ENCODE results near the gene PHACTR1.

PHACTR1 gene

DNA sequence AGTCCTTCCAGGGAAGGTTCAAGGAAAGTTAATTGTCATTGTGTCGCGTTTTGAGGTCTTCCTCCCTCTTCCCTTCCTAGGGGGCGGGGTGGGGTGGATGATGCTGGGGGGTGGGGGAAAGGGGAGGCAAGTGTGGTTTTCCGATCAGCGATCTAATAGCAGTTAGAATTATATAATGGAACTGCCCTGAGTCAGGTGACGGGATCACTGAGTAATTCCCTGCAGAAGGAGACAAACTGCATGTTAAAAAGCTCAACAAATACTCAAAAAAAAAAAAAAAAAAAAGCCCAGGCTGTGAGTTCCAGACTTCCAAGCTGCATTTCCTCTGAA, 240.4 kb downstream of the PHACTR1 start:
- Histone ChIP-seq H3K36me3 (ENCODE audit: control insufficient read depth, insufficient read depth, low read length, severe bottlenecking) (no peaks in the 10 kb centered on the region), H3K9me3 (ENCODE audit: control insufficient read depth, low read length) (no peaks in the 10 kb centered on the region), H3K4me3 (ENCODE audit: low read length) (peak overlapping the region; percentile 94), H3K4me1 (ENCODE audit: control insufficient read depth, insufficient read depth, low read length) (no peaks in the 10 kb centered on the region), H3K27me3 (replicated peaks; ENCODE audit: control insufficient read depth, insufficient read depth, low read length) (peaks cover 2% of the 10 kb centered on the region), H3K9ac (ENCODE audit: low read length) (peak overlapping the region; percentile 80)
- DNase-seq (ENCODE audit: low read depth): no peak

- DNase-seq (ENCODE audit: low read depth): peak; percentile 67
- peak overlapping the region; percentile 94 for H3K4me3 ChIP-seq (ENCODE audit: low read length)
- H3K27me3 ChIP-seq (replicated peaks; ENCODE audit: control insufficient read depth, insufficient read depth, low read length): no peaks in the 10 kb centered on the region
- no peaks in the 10 kb centered on the region for H3K4me1 ChIP-seq (ENCODE audit: control insufficient read depth, insufficient read depth, low read length)
- no peaks in the 10 kb centered on the region for H3K9me3 ChIP-seq (ENCODE audit: control insufficient read depth, low read length)
- H3K36me3 ChIP-seq (ENCODE audit: control insufficient read depth, insufficient read depth, low read length, severe bottlenecking): no peaks in the 10 kb centered on the region
- H3K9ac ChIP-seq (ENCODE audit: low read length): peak overlapping the region; percentile 80
These were observed 240.9 kb downstream of the PHACTR1 start for GRCh38 chr6:12957321-12958051.

GRCh38 chr6:12958052-12958706, 241.6 kb downstream of the PHACTR1 start:
- no peaks in the 10 kb centered on the region for H3K4me1 ChIP-seq (ENCODE audit: control insufficient read depth, insufficient read depth, low read length)
- H3K27me3 ChIP-seq (replicated peaks; ENCODE audit: control insufficient read depth, insufficient read depth, low read length): no peaks in the 10 kb centered on the region
- peak overlapping the region; percentile 80 for H3K9ac ChIP-seq (ENCODE audit: low read length)
- H3K36me3 ChIP-seq (ENCODE audit: control insufficient read depth, insufficient read depth, low read length, severe bottlenecking): no peaks in the 10 kb centered on the region
- H3K9me3 ChIP-seq (ENCODE audit: control insufficient read depth, low read length): no peaks in the 10 kb centered on the region
- no peak for DNase-seq (ENCODE audit: low read depth)
- H3K4me3 ChIP-seq (ENCODE audit: low read length): peak overlapping the region; percentile 94

GRCh38 chr6:12961761-12962160, 245.2 kb downstream of the PHACTR1 start:
- Histone ChIP-seq H3K27me3 (replicated peaks; ENCODE audit: control insufficient read depth, insufficient read depth, low read length) (no peaks in the 10 kb centered on the region), H3K4me3 (ENCODE audit: low read length) (no peak overlapping the region), H3K9ac (ENCODE audit: low read length) (no peak overlapping the region), H3K4me1 (ENCODE audit: control insufficient read depth, insufficient read depth, low read length) (no peaks in the 10 kb centered on the region), H3K36me3 (ENCODE audit: control insufficient read depth, insufficient read depth, low read length, severe bottlenecking) (no peaks in the 10 kb centered on the region), H3K9me3 (ENCODE audit: control insufficient read depth, low read length) (no peaks in the 10 kb centered on the region)
- DNase-seq (ENCODE audit: low read depth): no peak

DNA sequence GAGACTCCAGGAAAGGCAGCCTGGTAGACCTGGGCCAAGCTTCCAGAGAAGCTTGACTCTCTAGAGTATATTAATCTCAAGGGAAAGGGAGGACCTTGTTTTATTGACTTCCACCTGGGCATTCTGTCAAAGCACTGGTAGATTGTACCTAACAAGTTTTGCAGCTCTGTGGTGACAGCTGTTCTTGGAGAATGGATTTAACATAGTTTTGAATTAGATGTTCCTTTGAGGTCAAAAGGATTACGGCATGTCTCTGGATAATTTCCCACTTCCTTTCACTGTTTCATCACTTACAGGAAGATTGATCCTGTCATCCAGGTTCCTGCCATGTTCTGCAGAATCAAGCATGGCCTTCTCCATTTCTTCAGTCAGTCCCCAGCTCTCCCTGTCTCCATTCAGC, 246.0 kb downstream of the PHACTR1 start:
- Histone ChIP-seq H3K4me1 (ENCODE audit: control insufficient read depth, insufficient read depth, low read length) (no peaks in the 10 kb centered on the region), H3K4me3 (ENCODE audit: low read length) (no peak overlapping the region), H3K27me3 (replicated peaks; ENCODE audit: control insufficient read depth, insufficient read depth, low read length) (no peaks in the 10 kb centered on the region), H3K9me3 (ENCODE audit: control insufficient read depth, low read length) (no peaks in the 10 kb centered on the region), H3K9ac (ENCODE audit: low read length) (no peak overlapping the region), H3K36me3 (ENCODE audit: control insufficient read depth, insufficient read depth, low read length, severe bottlenecking) (no peaks in the 10 kb centered on the region)
- no peak for DNase-seq (ENCODE audit: low read depth)

DNA sequence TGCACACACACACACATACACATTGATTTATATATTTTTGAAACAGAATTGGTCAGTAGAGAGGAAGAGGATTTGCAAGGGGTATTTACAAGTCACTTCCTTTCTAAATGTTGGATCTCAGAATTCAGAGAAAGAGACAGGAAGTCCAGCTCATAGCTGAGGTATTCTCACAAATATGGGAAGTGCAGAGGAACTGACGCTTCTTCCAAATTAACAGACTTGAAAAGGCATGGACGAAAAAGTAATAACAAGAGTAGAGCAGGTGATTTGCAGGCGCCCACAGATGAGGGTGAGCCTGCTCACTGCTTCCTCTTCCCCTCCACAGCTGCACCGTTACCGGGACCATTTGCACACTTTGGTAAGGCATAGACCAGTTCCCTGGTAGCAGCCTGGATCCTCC, 246.4 kb downstream of the PHACTR1 start:
- Histone ChIP-seq H3K27me3 (replicated peaks; ENCODE audit: control insufficient read depth, insufficient read depth, low read length) (no peaks in the 10 kb centered on the region), H3K36me3 (ENCODE audit: control insufficient read depth, insufficient read depth, low read length, severe bottlenecking) (no peaks in the 10 kb centered on the region), H3K9me3 (ENCODE audit: control insufficient read depth, low read length) (no peaks in the 10 kb centered on the region), H3K4me1 (ENCODE audit: control insufficient read depth, insufficient read depth, low read length) (peaks cover 3% of the 10 kb centered on the region), H3K4me3 (ENCODE audit: low read length) (no peak overlapping the region), H3K9ac (ENCODE audit: low read length) (no peak overlapping the region)
- DNase-seq (ENCODE audit: low read depth): no peak

GRCh38 chr6:12963567-12963966, 247.0 kb downstream of the PHACTR1 start:
- H3K36me3 ChIP-seq (ENCODE audit: control insufficient read depth, insufficient read depth, low read length, severe bottlenecking): no peaks in the 10 kb centered on the region
- no peaks in the 10 kb centered on the region for H3K27me3 ChIP-seq (replicated peaks; ENCODE audit: control insufficient read depth, insufficient read depth, low read length)
- DNase-seq (ENCODE audit: low read depth): no peak
- H3K9ac ChIP-seq (ENCODE audit: low read length): no peak overlapping the region
- H3K4me3 ChIP-seq (ENCODE audit: low read length): no peak overlapping the region
- no peaks in the 10 kb centered on the region for H3K9me3 ChIP-seq (ENCODE audit: control insufficient read depth, low read length)
- H3K4me1 ChIP-seq (ENCODE audit: control insufficient read depth, insufficient read depth, low read length): peaks cover 7% of the 10 kb centered on the region

- Histone ChIP-seq H3K27me3 (replicated peaks; ENCODE audit: control insufficient read depth, insufficient read depth, low read length) (no peaks in the 10 kb centered on the region), H3K9me3 (ENCODE audit: control insufficient read depth, low read length) (no peaks in the 10 kb centered on the region), H3K4me1 (ENCODE audit: control insufficient read depth, insufficient read depth, low read length) (peaks cover 7% of the 10 kb centered on the region), H3K36me3 (ENCODE audit: control insufficient read depth, insufficient read depth, low read length, severe bottlenecking) (no peaks in the 10 kb centered on the region), H3K9ac (ENCODE audit: low read length) (no peak overlapping the region), H3K4me3 (ENCODE audit: low read length) (peak overlapping the region; percentile 77)
- peak; percentile 4 for DNase-seq (ENCODE audit: low read depth)
These were observed 251.1 kb downstream of the PHACTR1 start for GRCh38 chr6:12967686-12968085.

DNA sequence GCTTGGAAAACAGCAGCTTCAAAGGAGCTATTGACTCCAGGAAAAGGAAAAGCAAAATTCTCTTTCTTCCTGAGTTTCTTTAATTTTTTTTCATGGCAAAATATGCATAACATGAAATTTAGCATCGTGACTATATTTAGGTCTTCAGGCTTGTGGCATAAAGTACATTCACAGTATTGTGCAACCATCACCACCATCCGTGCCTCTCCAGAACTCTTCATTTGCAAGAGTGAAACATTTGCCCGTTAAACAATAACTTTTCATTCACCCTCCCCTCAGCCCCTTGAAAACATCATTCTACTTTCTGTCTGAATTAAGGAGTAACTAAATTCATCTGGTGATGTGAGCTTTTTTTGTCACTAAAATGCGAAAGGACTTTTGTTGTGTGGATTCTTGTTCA, 251.7 kb downstream of the PHACTR1 start:
- H3K4me3 ChIP-seq (ENCODE audit: low read length): peak overlapping the region; percentile 77
- H3K4me1 ChIP-seq (ENCODE audit: control insufficient read depth, insufficient read depth, low read length): peaks cover 7% of the 10 kb centered on the region
- H3K36me3 ChIP-seq (ENCODE audit: control insufficient read depth, insufficient read depth, low read length, severe bottlenecking): no peaks in the 10 kb centered on the region
- H3K9ac ChIP-seq (ENCODE audit: low read length): no peak overlapping the region
- H3K27me3 ChIP-seq (replicated peaks; ENCODE audit: control insufficient read depth, insufficient read depth, low read length): no peaks in the 10 kb centered on the region
- no peaks in the 10 kb centered on the region for H3K9me3 ChIP-seq (ENCODE audit: control insufficient read depth, low read length)
- DNase-seq (ENCODE audit: low read depth): no peak

DNA sequence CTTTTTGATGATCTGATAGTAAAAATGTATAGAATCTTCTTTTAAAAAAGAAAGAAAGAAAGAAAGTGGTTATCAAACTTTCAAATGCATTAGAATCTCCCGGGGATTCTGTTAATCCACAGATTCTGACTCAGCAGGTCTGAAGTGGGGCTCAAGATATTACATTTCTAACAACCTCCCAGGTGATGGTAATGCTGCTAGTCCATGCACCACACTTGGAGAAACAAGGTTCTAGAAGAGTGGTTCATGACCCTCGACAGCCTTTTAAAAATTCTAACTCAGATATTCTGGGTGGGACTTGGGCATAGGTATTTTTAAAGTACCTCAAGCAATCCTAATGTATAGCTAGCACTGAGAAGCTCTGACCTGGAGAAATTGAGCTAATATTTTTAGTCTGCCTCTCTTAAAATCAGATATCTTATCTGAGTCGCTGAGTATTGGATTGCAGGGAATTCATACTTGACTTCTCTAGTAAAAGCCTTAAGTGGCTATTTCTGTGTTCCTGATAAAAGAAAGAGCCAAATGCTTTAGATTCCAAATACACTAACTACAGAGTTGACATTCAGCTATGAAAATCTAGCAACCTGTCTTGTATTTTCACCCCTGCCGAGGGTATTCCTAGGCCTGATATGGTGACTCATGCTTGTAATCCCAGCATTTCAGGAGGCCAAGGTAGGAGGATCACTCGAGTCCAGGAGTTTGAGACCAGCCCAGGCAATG, 252.4 kb downstream of the PHACTR1 start:
- H3K4me3 ChIP-seq (ENCODE audit: low read length): no peak overlapping the region
- no peak for DNase-seq (ENCODE audit: low read depth)
- H3K36me3 ChIP-seq (ENCODE audit: control insufficient read depth, insufficient read depth, low read length, severe bottlenecking): no peaks in the 10 kb centered on the region
- peaks cover 7% of the 10 kb centered on the region for H3K4me1 ChIP-seq (ENCODE audit: control insufficient read depth, insufficient read depth, low read length)
- H3K9ac ChIP-seq (ENCODE audit: low read length): no peak overlapping the region
- no peaks in the 10 kb centered on the region for H3K27me3 ChIP-seq (replicated peaks; ENCODE audit: control insufficient read depth, insufficient read depth, low read length)
- H3K9me3 ChIP-seq (ENCODE audit: control insufficient read depth, low read length): no peaks in the 10 kb centered on the region

DNA sequence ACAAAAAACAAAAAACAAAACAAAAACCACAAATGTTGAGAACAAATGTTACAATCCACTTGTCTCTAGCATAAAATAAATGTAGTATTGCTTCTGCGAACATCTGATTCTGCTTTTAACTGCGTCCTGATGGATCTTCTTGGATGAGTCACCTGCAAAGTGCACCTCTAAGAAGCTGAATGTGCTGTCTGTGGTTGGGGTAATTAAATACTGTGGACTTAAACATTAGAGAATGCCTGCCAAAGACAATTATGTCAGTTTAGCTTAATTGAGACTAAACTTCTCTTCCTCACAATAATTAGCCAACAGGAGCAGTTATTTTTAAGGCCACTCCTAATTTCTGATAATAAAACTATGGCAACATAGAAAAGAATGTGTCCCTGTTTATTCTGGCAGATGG, 253.4 kb downstream of the PHACTR1 start:
- H3K4me3 ChIP-seq (ENCODE audit: low read length): no peak overlapping the region
- no peak overlapping the region for H3K9ac ChIP-seq (ENCODE audit: low read length)
- H3K9me3 ChIP-seq (ENCODE audit: control insufficient read depth, low read length): no peaks in the 10 kb centered on the region
- DNase-seq (ENCODE audit: low read depth): no peak
- H3K36me3 ChIP-seq (ENCODE audit: control insufficient read depth, insufficient read depth, low read length, severe bottlenecking): no peaks in the 10 kb centered on the region
- peaks cover 7% of the 10 kb centered on the region for H3K4me1 ChIP-seq (ENCODE audit: control insufficient read depth, insufficient read depth, low read length)
- no peaks in the 10 kb centered on the region for H3K27me3 ChIP-seq (replicated peaks; ENCODE audit: control insufficient read depth, insufficient read depth, low read length)
